ENCODE results near the gene PLEKHG4B.

The PLEKHG4B gene

DNA sequence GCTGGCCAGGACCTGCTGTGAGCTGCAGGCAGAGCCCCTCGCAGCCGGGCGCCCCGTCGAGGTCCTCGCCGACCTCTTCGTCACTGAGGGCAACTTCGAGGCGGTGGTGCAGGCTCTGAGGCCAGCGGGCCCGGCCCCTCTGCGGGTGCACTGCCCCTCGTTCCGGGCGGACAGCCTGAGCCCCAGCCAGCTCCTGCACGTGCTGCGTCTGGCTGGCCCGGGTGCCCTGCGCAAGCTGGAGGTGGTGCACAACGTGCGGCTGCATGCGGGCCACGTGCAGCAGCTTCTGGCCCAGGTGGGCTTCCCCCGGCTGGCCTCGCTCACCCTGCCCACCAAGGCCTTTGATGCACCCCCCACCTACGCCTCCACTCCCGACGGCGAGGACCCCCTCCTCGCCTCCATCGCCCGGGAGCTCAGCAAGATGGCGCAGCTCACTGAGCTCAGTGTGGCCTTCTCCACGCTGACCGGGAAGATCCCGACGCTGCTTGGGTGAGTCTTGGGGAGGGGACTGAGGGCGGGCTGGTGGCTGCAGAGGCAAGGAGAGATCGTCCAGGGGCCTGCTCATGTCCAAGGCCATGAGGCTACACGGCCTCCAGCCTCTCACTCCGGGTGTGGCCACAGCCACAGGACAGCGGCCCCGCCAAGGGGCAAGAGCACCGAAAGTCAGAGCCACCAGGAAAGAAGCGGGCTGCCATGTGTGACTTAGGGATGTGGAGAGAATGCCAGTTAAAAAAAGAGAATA lies 100.2 kb downstream of the PLEKHG4B start:
- Histone ChIP-seq H3K27me3 (ENCODE audit: low read length) (no peaks in the 10 kb centered on the region), H3K4me2 (ENCODE audit: low read depth, low read length, poor library complexity, severe bottlenecking) (no peak overlapping the region), H3K4me3 (ENCODE audit: insufficient read depth, low read length, poor library complexity, severe bottlenecking) (no peak overlapping the region), H3F3A (ENCODE audit: insufficient read depth) (no peaks in the 10 kb centered on the region), H2AFZ (ENCODE audit: low read depth, low read length, severe bottlenecking) (no peak overlapping the region), H3K9me2 (replicated peaks; ENCODE audit: insufficient read depth, low read length) (no peaks in the 10 kb centered on the region), H4K20me1 (ENCODE audit: low read depth, low read length) (no peaks in the 10 kb centered on the region), H3K79me2 (ENCODE audit: insufficient read depth, low read length) (no peaks in the 10 kb centered on the region), H3K9ac (ENCODE audit: low read length) (no peak overlapping the region), H3K36me3 (ENCODE audit: low read length) (no peaks in the 10 kb centered on the region), H3K9me3 (ENCODE audit: insufficient read depth, low read length) (no peaks in the 10 kb centered on the region), H3K27ac (ENCODE audit: low read depth, low read length) (no peak overlapping the region)
- TF ChIP-seq, protein P1, sequence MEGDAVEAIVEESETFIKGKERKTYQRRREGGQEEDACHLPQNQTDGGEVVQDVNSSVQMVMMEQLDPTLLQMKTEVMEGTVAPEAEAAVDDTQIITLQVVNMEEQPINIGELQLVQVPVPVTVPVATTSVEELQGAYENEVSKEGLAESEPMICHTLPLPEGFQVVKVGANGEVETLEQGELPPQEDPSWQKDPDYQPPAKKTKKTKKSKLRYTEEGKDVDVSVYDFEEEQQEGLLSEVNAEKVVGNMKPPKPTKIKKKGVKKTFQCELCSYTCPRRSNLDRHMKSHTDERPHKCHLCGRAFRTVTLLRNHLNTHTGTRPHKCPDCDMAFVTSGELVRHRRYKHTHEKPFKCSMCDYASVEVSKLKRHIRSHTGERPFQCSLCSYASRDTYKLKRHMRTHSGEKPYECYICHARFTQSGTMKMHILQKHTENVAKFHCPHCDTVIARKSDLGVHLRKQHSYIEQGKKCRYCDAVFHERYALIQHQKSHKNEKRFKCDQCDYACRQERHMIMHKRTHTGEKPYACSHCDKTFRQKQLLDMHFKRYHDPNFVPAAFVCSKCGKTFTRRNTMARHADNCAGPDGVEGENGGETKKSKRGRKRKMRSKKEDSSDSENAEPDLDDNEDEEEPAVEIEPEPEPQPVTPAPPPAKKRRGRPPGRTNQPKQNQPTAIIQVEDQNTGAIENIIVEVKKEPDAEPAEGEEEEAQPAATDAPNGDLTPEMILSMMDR (IDR thresholded peaks at IDR 0.05; ENCODE audit: insufficient read depth, low read length, poor library complexity, severe bottlenecking), result no peak
- no peak for TF ChIP-seq EZH2phosphoT487 (conservative IDR thresholded peaks at IDR 0.05; ENCODE audit: low read length)

DNA sequence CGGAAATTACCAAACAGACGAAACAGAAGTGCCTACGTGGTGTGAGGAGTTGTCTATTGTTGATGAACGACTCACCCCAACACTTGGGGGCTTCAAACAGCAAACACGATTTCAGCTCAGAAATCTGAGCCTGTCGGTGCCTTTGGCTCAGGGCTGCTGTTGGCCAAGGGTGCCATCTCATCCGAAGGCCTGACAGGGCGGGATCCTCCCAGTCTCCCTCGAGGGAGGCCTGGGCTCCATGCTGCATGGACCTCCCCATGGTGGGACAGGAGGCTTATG lies 100.7 kb downstream of the PLEKHG4B start:
- Histone ChIP-seq H2AFZ (ENCODE audit: low read depth, low read length, severe bottlenecking) (no peak overlapping the region), H3K79me2 (ENCODE audit: insufficient read depth, low read length) (no peaks in the 10 kb centered on the region), H3K36me3 (ENCODE audit: low read length) (no peaks in the 10 kb centered on the region), H3K27me3 (ENCODE audit: low read length) (no peaks in the 10 kb centered on the region), H4K20me1 (ENCODE audit: low read depth, low read length) (no peaks in the 10 kb centered on the region), H3K4me3 (ENCODE audit: insufficient read depth, low read length, poor library complexity, severe bottlenecking) (no peak overlapping the region), H3K9me2 (replicated peaks; ENCODE audit: insufficient read depth, low read length) (no peaks in the 10 kb centered on the region), H3K27ac (ENCODE audit: low read depth, low read length) (no peak overlapping the region), H3K4me2 (ENCODE audit: low read depth, low read length, poor library complexity, severe bottlenecking) (no peak overlapping the region), H3F3A (ENCODE audit: insufficient read depth) (no peaks in the 10 kb centered on the region), H3K9ac (ENCODE audit: low read length) (no peak overlapping the region), H3K9me3 (ENCODE audit: insufficient read depth, low read length) (no peaks in the 10 kb centered on the region)
- TF ChIP-seq, protein P1 (IDR thresholded peaks at IDR 0.05; ENCODE audit: insufficient read depth, low read length, poor library complexity, severe bottlenecking), result no peak
- TF ChIP-seq EZH2phosphoT487 (conservative IDR thresholded peaks at IDR 0.05; ENCODE audit: low read length), result no peak

DNA sequence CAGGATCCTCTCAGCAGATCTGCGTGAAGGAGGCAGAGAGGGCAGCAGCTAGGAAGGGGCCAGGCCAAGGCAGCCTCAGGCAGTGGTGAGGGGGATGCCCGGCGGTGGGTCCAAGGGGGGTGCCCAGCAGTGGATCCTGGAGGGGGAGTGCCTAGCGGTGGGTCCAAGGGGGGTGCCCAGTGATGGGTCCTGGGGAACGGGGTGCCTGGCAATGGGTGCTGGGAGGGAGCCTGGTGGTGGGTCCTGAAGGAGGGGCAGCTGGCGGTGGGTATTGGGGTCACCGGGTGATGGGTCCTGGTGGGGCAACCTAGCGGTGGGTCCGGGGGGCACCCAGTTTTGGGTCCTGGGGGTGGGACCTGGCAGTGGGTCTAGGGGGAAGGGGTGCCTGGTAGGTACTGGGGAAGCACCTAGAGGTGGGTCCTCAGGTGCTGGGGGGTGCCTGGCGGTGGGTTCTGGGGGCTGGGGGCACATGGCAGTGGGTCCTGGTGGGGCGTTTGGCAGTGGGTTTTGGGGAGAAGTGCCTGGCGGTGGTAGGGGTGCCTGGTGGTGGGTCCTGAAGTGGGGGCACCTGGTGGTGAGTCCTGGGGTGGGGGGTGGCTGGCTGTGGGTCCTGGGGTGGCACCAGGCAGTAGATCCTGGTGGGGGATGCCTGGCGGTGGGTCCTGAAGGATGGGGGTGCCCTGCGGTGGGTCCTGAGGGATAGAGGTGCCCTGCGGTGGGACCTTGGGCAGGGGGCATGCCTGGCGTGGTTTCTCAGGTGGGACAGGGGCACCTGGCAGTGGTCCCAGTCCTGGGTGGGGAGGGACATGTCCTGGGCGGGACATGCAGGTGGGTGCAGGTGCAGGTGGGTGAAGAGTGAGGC lies 101.2 kb downstream of the PLEKHG4B start:
- TF ChIP-seq, protein P1 (IDR thresholded peaks at IDR 0.05; ENCODE audit: insufficient read depth, low read length, poor library complexity, severe bottlenecking), result no peak
- no peak for TF ChIP-seq EZH2phosphoT487 (conservative IDR thresholded peaks at IDR 0.05; ENCODE audit: low read length)
- Histone ChIP-seq H3K36me3 (ENCODE audit: low read length) (no peaks in the 10 kb centered on the region), H3K79me2 (ENCODE audit: insufficient read depth, low read length) (no peaks in the 10 kb centered on the region), H3F3A (ENCODE audit: insufficient read depth) (no peaks in the 10 kb centered on the region), H3K9ac (ENCODE audit: low read length) (no peak overlapping the region), H2AFZ (ENCODE audit: low read depth, low read length, severe bottlenecking) (no peak overlapping the region), H3K9me3 (ENCODE audit: insufficient read depth, low read length) (no peaks in the 10 kb centered on the region), H3K4me2 (ENCODE audit: low read depth, low read length, poor library complexity, severe bottlenecking) (no peak overlapping the region), H3K27ac (ENCODE audit: low read depth, low read length) (no peak overlapping the region), H4K20me1 (ENCODE audit: low read depth, low read length) (no peaks in the 10 kb centered on the region), H3K27me3 (ENCODE audit: low read length) (no peaks in the 10 kb centered on the region), H3K4me3 (ENCODE audit: insufficient read depth, low read length, poor library complexity, severe bottlenecking) (no peak overlapping the region), H3K9me2 (replicated peaks; ENCODE audit: insufficient read depth, low read length) (no peaks in the 10 kb centered on the region)
